Measurements from ENCODE around the gene CLSTN2. TPM values are rescaled to one million over a fixed set of nuclear protein-coding genes. Genes with fewer than 3 reads are reported as not detected.

CLSTN2 gene
- total RNA-seq: 7.1 TPM

GRCh38 chr3:139935016-139935865 lies at the start of gene CLSTN2:
Gene CLSTN2 (plus strand): TSS chr3:139935185.
- peak; percentile 55 for DNase-seq (ENCODE audit: low spot score)

- no peak for DNase-seq (ENCODE audit: low spot score)
Measured at GRCh38 chr3:139887431-139887830, 47.6 kb upstream of the CLSTN2 start.

DNA sequence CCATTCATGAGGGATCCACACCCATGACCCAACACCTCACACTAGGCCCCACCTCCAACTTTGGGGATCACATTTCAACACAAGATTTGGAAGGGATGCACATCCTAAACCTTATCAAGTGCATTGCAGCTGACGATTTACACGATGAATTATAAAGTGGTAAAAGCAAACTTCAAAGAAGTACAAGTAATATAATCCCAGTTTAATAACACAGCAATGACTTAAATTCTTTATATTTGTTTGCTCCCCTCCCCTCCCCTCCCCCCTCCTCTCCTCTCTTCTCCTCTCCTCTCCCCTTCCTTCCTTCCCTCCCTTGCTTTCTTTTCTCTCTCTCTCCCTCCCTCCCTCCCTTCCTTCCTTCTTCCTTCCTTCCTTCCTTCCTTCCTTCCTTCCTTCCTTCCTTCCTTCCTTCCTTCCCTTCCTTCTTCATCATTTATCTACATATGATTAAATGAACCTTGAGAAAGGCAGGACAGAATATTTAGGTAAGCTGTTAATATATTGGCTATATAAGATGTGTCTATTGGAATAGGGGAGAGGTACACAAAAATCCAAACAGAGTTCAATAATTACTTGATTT lies 46.3 kb upstream of the CLSTN2 start:
- no peak for DNase-seq (ENCODE audit: low spot score)

DNA sequence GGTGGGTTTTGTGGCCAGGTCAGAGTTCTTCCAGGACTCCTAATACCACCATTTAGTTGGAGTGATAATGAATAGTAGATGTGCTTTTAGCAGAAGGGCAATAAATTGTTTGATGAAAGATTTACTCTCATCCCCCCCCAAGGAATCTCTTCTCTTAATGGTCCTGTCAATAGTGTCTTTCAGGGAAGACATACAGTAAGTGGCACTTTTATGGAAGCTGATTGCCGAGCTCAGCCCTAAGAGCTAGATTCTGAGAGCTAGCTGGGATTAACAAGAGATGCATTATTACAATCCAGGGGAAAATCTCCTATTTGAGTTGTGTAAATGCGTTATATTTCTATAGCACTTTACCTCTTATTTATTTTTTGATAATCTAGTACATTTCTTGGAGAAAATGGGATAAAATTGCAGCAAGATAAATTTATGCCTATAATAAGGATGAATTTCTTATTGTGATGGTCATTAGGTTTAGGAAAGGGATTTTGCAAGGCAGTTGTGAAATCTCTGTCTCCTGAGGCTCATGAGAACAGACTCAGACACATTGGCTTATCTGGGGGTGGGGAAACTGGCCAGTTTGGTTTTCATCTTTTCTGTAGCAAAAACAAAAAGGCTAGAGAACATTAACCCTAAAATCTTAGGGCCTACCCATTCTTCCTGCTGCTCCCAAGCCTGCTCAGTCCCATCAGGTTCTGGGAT lies 41.6 kb upstream of the CLSTN2 start:
- no peak for DNase-seq (ENCODE audit: low spot score)

DNA sequence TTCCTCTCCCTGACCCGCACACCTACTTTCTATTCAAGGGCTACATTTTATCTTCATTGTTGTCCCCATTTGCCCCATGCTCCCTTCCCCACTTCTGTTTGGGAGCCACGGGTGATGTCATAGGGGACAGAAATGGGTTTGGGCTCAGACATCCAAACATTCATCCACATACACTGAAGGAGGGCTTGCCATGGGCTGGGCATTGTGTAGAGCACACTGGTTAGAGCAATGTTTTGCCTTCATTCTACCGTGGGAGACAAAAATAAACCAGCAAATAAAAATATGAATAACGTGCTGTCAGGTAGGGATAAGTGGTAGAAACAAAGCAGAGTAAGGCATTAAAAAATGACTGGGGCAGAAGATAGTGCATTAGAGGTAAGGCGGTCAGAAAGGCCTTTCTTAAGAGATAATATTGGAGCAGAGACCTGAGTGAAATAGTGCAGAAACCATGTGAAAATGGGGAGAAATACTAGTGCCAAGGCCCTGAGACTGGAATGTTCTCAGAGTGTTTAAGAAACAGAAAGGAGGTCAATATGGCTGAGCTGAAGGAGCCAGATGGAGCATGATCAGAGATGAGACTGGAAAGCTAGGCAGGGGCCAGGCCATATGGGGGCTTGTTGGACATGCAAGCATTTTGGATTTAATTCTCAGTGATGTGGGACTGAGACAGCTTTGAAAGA lies 40.9 kb upstream of the CLSTN2 start:
- DNase-seq (ENCODE audit: low spot score): no peak

DNA sequence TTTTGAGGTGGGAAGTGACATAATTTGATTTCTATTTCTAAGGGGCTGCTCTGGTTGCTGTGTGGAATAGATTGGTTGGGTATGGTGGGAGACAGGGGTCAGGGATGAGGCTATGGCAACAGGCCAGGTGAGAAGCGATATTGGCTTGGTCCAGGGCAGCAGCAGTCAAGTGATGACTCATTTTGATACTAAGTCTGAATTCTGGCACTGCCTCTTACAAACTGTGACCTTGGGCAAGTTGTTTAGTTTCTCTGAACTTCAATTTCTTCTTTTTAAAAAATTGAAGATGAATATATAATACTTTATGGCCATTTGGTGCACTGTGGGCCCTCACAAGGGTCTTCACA lies 40.4 kb upstream of the CLSTN2 start:
- no peak for DNase-seq (ENCODE audit: low spot score)

DNA sequence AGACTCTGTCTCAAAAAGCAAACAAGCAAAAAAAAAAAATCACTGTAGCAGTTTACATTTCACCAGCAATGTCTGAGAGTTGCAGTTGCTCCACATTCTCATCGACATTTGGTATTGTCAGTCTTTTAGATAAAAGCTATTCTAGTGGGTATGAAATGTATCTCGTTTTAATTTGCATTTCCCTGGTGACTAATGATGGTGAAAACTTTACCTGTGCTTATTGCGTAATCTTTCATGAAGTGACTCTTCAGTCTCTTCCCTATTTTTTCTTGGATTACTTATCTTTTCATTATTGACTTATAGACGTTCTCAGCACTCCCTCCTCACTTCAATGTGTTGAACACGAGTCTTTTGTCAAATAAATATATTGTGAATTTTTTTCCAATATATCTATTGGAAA lies 37.2 kb upstream of the CLSTN2 start:
- DNase-seq (ENCODE audit: low spot score): no peak

DNA sequence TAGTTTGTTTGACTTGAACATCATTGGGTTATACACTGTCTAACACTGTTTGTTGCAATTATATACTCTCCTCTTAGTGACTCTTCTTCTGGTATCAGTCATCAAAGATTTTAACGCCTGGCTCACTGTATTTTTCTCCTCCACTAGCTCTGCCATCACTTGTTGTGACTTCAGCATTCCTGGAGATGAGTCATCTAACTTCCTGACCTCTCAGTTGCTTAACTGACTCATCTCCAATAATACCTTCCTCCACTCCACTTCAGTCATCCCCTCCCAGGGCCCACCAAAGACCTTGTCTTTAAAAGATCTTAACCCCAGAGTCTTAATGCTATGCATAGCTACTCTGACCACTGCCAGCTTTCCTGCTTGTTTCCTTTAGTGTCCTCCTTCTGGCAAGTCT lies 28.6 kb upstream of the CLSTN2 start:
- DNase-seq (ENCODE audit: low spot score): no peak

DNA sequence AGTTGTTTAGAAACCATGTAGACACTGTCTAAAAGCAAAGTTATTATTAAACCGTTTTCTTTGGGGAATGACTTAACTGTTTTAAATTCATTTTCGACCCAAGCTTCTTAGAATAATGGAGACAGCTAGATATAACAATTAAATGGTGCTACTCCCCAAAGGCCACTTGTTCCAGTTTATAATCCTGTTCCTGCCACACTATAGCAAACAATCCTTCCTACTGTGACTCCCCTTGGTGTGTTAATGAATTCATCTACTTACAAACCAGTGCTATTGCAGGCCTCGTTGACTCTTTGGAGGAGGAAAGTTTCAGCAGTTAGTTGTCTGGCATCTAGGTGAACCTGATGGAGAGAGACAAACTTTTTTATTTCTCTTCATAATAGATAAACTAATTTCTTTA lies 25.2 kb upstream of the CLSTN2 start:
- no peak for DNase-seq (ENCODE audit: low spot score)

DNA sequence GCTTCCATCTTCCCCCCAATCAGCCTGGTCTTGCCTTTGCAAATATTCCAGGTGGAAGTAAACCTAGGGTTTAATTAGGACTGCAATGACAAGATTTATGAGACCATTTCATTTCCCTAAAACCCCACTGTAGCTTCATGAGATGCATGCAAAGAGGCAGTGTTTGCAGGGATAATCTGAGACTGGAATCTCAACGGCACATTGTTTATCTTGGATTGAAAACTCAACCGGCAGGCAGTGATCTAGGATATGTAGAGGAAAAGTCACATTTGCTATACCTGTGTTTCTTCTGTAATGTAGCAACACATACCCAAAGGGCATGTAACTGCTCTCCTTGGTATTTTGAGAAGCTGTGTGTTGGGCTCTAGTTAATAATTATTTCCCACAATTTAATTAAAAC lies 18.7 kb upstream of the CLSTN2 start:
- DNase-seq (ENCODE audit: low spot score): no peak

GRCh38 chr3:139917226-139917785 lies 17.7 kb upstream of the CLSTN2 start:
- DNase-seq (ENCODE audit: low spot score): no peak

- DNase-seq (ENCODE audit: low spot score): no peak
Measured at GRCh38 chr3:139928708-139929505, 6.1 kb upstream of the CLSTN2 start.

DNA sequence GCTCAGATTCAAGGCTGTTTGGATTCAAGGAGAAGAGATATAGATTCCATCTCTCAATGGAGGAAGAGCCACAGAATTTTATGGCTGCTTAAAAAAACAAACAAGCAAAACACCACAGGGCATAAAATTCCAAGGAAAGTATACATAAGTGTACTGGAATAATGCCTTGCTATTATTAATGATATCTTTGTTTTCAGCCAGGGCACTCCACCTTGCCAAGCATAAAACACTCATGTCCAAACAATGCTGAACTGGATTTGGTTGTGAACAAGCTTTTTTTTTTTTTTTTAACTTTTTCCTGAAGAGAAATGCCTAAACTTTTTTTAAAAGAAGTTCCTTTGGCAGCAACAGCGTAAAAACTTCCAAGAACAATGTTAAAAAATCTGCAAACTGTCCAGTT lies 4.8 kb upstream of the CLSTN2 start:
- DNase-seq (ENCODE audit: low spot score): no peak

- DNase-seq (ENCODE audit: low spot score): no peak
Measured at GRCh38 chr3:139933766-139934165, 1.2 kb upstream of the CLSTN2 start.

GRCh38 chr3:139934613-139935015 lies 371 bp upstream of the CLSTN2 start:
- peak; percentile 27 for DNase-seq (ENCODE audit: low spot score)

DNA sequence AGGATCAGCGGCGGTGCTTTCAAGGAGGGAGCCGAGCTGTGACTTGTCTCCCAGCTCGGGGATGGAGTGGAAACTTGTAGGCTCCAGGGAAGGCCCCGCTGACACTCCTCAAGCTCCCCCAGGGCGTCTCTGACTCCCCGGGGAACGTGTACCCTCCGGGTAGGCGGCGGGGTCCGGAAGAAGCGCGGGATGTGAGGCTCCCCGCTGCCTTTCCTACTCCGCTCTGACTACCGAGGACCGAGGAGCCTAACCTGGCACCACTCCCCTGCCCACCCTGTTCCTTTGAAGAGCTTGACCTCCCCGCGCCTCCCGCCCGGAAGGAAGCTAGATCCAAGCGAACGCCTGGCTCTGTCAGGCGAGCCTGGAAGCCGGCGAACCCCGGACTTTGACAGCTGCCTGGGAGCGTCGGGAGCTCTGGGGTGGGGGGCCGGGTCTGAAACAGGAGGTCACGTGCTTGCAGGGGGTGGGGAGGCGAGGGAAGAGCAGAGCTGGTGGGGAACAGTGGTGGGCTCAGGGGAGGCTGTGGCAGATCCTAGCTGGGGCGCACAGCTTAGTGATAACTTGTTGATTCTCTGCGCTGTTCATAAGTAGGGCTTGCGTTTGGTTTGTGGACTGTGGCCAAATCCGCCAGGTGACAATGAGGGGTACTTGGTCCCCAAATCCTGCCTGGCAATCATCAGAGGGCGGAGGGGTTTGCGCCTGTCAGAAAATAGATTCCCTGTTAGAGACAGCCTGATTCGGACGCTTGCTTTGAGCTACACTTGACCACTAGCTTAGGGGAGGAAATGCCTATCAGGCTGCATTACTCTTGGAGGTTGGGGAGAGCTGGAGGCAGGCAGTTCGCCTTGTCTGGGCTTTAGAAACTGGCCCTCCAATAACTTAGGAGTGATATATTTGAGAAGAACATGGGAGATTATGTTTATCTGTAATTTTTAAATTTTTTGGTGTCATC lies 1.2 kb downstream of the CLSTN2 start:
- peak; percentile 22 for DNase-seq (ENCODE audit: low spot score)

GRCh38 chr3:139937674-139938279 lies 2.8 kb downstream of the CLSTN2 start:
- DNase-seq (ENCODE audit: low spot score): peak; percentile 42

DNA sequence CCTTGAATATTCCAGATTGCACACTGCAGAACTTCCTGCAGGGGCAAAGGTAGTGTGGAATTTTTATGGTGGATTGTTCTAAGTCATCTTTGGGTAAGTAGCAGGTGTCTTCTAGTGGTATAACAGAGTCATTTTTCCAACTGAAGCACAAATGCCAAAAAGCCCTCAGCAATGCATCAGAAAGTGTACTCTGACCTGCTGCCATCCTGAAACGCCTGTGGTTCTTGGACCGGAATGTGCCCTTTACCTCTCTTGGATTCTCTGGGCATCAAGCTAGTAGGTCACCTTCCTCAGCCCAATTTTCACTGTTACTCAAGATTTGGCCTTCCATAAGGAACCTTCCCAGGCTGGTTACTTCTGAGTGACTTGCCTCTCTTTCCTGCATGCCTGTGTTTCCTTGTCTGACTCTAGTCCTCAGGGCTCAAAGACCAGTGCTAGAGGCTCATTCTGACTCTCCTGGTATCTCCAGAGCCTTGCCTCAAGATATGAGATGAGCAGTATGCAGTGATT lies 4.8 kb downstream of the CLSTN2 start:
- no peak for DNase-seq (ENCODE audit: low spot score)

GRCh38 chr3:139940622-139941021 lies 5.6 kb downstream of the CLSTN2 start:
- DNase-seq (ENCODE audit: low spot score): no peak

All from mucosa of gallbladder (tissue), 1 donor.